CD4-positive, alpha-beta T cell treated with Interleukin-6 at 100 ng/mL for 8 hours (primary cell): ENCODE measurements around the gene MYOT.
"Not testable (repeated sequence)": the region's sequence is repeated elsewhere in the genome, so short reads cannot be mapped to it uniquely, and the experiment has no call there.

Experiments used
- DNase-seq: peaks from one replicate; pipeline ENCODE4 v3.0.0-alpha.2; 2020; ENCODE audit warnings: mixed read lengths, low spot score

Gene MYOT

GRCh38 chr5:137856201-137856600, 11.5 kb upstream of the MYOT start:
- DNase-seq, result no peak

GRCh38 chr5:137856916-137857862, 10.5 kb upstream of the MYOT start:
- DNase-seq, result no peak

- no peak for DNase-seq
Observed at GRCh38 chr5:137858223-137858916, 9.3 kb upstream of the MYOT start.

GRCh38 chr5:137858954-137859353, 8.7 kb upstream of the MYOT start:
- no peak for DNase-seq

- no peak for DNase-seq
Observed at GRCh38 chr5:137862251-137862650, 5.4 kb upstream of the MYOT start.

GRCh38 chr5:137863653-137864052, 4.0 kb upstream of the MYOT start:
- not testable (repeated sequence) for DNase-seq

GRCh38 chr5:137866541-137867388, 895 bp upstream of the MYOT start:
- DNase-seq, result no peak

GRCh38 chr5:137870647-137871339, 3.1 kb downstream of the MYOT start:
- no peak for DNase-seq

- no peak for DNase-seq
Observed at GRCh38 chr5:137871571-137871970, 3.9 kb downstream of the MYOT start.

- DNase-seq, result no peak
Observed at GRCh38 chr5:137872466-137872865, 4.8 kb downstream of the MYOT start.

- no peak for DNase-seq
Observed at GRCh38 chr5:137876101-137876500, 8.4 kb downstream of the MYOT start.

GRCh38 chr5:137880313-137880712, 12.7 kb downstream of the MYOT start:
- no peak for DNase-seq

GRCh38 chr5:137887831-137888230, 20.2 kb downstream of the MYOT start:
- no peak for DNase-seq

GRCh38 chr5:137888466-137888862, 20.8 kb downstream of the MYOT start:
- DNase-seq, result no peak

- peak; percentile 80 for DNase-seq
Observed at GRCh38 chr5:137888863-137889759, 21.5 kb downstream of the MYOT start, which contains the start of gene PKD2L2. Gene PKD2L2, plus strand, starts transcription at chr5:137889457. Its CDS starts 35 bp downstream, at chr5:137889492.

GRCh38 chr5:137890845-137891244, 23.2 kb downstream of the MYOT start:
- no peak for DNase-seq

- no peak for DNase-seq
Observed at GRCh38 chr5:137891849-137892248, 24.2 kb downstream of the MYOT start.

- no peak for DNase-seq
Observed at GRCh38 chr5:137894586-137894985, 26.9 kb downstream of the MYOT start.

- DNase-seq, result no peak
Observed at GRCh38 chr5:137896560-137896959, 28.9 kb downstream of the MYOT start.

GRCh38 chr5:137899493-137899892, 31.8 kb downstream of the MYOT start:
- DNase-seq, result no peak
